Kidney capillary endothelial cell (primary cell): ENCODE data around the gene SLC44A5.
"Not testable (repeated sequence)": the region's sequence is repeated elsewhere in the genome, so short reads cannot be mapped to it uniquely, and the experiment has no call there.

ENCODE experiments used
- DNase-seq: peaks from one replicate; pipeline ENCODE4 v3.0.0-alpha.2; 2018; ENCODE audit warnings: low spot score

The SLC44A5 gene

DNA sequence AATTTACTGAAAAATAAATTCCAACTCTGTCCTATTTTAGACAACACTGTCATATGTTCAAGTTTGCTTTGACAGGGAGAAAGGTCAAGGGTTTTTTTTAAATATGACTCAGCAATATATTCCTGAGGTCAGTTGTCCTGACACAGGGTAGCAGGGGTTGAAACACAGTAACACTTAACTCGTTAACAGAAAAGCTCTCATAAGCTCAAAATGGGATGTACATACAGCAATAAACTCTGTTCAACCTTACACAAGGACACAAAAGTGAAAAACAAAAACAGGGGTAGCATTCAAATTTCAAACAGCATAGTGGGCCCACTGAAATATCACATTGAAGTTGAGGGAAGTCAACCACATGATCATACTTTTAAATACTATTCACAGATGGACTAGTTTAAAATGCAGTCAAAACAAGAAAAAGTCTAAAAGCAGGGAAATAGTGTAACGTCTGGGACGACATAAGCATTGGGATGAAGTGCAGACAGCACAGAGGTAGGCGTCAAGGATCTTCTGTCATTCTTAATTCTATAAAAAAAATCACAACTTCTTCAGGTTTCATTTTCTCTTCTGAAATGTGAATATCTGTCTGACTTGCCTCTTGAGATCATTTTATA lies 89.9 kb downstream of the SLC44A5 start:
- DNase-seq, result no peak

DNA sequence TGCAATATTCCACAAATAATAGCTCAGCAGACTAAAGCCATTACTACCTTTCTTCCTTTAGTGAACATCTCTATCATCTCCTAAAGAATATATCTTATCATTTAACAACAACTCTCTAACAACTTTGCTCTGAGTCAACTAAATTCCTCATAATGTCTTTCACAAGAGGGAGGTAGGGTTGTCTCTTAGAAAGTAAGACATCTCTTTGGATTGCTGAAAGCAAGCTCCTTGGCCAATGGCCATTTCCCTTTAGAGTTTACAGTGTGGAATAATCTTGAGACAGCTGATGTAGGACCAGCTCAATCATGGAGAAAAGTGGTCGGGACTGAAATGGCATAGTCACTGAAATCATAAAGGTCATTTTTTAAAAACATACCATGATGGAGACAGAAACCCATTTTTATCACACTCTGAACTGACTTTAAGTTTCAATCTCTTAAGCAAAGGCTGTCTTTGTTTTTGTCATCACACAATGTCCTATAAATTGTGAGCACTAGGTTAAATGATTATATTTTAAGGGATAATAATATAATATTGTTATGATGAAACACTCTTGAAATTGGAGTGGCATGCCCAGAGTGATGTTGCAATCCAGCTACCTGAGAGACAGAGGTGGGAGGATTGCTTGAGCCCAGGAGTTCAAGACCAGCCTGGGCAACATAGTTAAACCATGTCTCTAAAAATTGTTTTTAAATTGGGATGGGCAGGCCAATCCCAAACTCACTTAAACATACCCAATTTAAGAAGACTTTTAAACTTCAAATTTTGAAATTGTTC lies 91.1 kb downstream of the SLC44A5 start:
- no peak for DNase-seq

DNA sequence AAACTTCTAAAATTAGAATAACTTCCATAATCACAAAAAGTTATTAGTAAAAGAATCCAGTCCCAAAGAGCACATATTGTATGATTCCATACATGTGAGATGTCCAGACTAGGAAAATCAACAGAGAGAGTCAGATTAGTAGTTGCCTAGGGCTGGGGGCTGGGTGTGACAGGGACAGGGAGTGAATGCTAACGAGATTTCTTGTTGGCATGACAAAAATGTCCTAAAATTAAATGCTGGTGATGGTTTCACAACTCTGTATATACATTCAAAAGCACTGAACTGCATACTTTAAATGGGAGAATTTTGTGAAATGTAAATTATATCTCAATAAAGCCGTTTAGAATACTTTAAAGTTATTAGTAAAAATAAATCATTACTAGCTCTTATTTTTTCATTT lies 92.2 kb downstream of the SLC44A5 start:
- no peak for DNase-seq

DNA sequence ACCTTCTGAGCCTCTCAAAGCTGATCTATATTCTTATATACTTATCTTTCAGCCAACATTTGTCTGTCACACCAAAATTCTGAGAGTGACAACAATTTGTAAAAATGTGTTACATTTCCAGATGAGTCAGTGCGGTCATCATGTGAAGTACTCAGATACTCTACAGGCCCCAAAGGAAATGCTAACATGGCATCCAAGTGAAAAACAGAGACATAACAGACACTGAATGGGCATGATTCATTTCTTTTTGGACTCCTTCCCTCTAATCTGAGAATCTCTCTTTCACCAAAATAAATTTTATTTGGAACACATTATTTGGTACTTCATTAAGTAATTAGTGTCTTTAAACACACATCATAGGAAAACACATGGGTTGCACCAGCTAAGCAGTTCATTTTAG lies 96.6 kb downstream of the SLC44A5 start:
- no peak for DNase-seq

DNA sequence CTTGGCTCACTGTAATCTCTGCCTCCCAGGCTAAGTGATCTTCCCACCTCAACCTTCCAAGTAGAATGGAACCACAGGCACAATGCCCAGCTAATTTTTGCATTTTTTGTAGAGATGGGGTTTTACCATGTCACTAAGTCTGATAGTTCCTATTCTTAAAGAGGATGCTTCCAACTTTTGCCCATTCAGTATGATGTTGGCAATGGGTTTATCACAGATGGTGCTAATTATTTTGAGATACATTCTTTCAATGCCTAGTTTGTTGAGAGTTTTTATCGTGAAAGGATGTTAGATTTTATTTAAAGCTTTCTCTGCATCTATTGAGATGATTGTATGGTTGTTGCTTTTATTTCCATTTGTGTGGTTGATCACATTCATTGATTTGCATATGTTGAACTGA lies 103.9 kb downstream of the SLC44A5 start:
- DNase-seq, result no peak

DNA sequence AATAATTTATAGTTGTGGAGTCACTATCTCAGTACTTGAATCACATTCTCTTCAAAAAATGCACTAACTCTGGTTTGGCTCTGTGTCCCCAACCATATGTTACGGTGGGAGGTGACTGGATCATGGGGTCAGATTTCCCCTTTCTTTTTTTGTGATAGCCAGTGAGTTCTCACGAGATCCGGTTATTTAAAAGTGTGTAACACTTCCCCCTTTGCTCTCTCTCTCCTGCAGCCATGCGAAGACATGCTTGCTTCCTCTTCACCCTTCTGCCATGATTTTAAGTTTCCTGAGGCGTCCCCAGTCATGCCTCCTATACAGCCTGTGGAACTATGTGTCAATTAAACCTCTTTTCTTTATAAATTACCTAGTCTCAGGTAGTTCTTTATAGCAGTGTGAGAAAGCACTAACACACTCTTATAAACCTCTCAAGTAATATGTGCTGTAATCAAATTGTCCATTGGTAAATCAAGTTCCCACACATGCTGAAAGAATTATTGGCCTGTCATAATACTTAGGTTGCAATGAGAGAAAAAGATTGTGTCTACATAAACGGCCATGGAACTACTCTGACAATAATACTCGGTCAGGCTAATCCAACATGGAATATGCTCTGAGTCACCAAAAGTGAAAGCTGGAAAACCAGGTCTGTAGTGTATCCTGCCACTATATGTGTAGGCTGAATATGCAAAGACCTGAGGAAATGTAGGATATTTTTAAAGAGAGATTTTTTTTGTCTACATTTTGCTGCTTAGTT lies 107.5 kb downstream of the SLC44A5 start:
- DNase-seq, result no peak

DNA sequence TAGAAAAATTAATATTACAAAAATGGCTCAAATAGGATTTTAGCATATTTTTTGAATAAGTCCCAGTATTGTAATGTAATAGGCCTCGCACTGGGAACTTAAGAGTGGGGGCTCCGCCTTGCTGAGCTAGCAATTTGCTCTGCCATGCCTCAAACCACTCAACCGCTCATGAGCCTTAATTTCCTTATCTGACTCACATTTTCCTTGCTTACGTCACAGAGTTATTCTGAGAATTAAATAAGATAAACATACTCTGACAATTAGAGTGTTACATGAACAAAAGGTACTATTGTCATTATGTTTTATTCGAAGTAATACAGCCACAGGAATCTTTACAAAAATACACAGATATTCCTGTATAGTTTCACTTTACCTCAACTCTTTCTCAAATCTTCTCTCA lies 108.1 kb downstream of the SLC44A5 start:
- DNase-seq, result no peak

DNA sequence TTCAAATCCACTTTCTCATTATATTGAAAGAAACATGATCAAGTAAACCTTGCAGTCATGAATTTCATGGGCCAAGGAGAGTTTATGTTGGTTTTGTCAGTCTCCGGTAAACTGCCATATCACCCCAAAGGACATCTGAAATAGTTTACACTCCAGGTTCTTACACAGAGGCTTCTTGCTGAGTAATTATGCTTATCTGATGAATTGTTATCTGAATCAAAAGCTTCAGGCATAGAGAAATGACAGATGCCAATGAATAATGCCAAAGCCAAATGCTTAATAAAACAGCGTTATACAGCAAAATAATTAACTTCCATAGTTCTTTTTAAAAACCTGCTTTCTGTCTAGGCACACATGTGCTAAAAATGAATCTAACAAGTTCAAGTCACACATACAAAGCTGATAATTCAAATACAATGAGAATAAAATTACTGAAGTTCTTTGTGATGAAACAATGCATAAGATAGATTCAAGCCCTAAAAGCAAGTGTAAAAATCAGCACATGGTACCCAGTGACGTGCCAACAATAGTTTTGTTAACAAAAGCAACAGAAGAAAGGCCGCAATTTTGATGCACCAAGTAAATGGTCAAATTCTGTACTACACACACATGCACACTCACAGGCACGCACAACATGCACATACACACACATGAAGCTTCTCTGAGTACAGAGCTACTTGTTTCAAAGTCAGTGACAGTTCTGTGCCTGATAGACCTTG lies 109.2 kb downstream of the SLC44A5 start:
- DNase-seq, result no peak

DNA sequence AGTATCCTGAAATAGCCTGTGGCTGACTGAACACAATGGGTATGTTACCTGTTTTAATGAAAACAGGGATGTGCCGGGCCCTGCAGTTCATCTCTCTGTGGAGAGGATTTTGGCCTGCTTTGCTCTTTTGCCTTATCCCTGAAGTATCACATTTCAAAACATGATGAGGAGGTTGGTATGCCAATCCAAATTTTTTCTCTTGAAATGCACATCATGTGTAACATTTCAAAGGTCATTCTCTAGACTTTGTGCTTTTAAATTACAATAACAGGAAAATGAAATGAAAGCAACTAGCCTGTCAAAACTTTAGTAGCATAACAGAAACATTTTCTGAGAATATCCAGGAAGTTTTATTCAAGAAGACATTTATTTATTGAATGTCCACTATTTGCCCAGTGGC lies 118.9 kb downstream of the SLC44A5 start:
- DNase-seq, result no peak

DNA sequence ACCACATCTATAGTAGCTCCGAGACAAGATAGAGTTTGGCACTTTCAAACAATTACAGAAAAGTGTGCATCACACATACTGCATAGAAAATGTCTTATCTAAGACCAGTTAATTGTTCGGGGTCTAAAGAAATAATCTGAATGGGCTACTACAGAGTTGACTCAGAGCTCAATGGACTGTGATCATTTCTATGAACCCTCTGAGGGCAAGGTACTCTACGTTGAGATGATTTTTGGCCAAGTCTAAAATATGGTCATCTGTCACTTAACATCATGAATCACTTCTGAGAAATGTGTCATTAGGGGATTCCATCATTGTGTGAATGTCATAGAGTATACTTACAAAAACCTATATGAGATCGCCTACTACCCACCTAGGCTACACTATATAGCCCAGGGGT lies 123.5 kb downstream of the SLC44A5 start:
- DNase-seq, result no peak

DNA sequence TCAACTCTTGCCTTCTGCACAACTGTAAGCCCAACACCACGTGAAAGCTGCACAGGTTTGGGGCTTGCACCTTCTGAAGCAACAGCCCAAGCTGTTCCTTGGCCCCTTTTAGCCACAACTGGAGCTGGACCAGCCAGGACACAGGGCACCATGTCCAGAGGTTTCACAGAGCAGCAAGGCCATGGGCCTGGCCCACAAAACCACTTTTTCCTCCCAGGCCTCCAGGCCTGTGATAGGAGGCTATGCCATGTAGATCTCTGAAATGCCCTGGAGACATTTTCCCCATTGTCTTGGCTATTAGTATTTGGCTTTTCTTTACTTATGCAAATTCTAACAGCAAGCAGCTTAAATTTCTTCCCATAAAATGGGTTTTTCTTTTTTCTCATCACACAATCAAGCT lies 126.1 kb downstream of the SLC44A5 start:
- DNase-seq, result no peak

DNA sequence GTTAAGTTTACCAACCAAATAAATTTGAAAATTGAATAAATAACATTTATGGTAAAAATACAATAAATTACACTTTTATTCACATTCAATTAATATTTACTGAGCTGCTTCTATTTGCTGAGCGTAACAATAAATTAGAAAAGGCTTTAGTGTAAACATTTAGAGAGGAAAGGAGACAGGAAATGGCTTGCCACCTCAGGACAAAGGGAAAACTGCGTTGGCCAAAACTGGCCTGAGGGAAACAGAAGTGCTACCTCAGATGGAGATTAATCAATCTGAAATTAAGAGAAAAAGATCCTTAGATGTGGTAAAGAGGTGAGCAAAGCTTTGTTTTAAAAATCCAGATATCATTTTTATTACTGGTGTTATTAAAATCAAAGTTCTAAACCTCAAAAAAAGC lies 128.0 kb downstream of the SLC44A5 start:
- DNase-seq, result no peak

DNA sequence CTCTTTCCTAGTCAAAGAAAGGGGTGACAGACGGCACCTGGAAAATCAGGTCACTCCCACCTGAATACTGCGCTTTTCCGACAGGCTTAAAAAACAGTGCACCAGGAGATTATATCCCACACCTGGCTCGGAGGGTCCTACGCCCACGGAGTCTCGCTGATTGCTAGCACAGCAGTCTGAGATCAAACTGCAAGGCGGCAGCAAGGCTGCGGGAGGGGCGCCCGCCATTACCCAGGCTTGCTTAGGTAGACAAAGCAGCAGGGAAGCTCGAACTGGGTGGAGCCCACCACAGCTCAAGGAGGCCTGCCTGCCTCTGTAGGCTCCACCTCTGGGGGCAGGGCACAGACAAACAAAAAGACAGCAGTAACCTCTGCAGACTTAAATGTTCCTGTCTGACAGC lies 134.4 kb downstream of the SLC44A5 start:
- DNase-seq, result not testable (repeated sequence)

DNA sequence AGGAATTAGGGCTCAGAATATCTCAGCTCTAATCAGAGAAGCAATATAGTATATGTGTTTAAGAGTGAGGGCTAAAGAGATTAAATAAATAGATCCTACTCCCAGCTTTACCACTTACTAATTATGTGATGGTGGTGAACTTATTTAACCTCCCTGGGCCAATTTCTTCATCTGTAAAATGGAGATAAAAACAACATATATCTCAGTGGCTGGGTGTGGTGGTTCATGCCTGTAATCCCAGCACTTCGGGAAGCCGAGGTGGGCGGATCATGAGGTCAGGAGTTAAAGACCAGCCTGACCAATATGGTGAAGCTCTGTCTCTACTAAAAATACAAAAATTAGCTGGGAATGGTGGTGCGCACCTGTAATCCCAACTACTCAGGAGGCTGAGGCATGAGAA lies 135.2 kb downstream of the SLC44A5 start:
- DNase-seq, result no peak

DNA sequence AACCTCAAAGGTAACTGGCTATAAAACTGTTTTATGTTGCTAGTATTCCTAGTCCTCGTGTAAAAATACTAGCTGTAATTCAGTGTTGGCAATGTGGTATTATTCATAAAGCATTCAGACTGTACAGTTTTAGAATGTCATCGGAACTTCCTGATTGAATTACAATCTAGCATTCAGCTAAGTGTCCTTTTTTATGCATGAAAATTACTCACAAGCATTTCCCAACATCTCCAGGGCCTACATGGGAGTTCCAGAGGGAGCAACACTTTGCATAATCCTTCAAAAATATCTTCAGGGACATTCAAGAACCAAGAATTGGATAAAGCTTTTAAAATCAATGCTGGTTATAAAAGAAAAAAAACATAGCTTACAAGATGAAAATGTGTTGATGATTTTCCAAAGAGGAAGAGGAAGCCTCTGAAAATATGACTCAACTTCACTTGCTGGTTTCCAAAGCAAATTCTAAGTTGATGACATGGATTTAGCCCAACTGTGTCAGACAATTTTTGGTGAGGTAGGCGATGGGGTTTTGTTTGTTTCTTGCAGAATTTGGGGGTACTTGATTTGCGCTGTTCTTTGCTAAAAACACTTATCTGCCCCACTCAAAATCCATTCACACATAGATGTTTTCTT lies 137.8 kb downstream of the SLC44A5 start:
- DNase-seq, result peak; percentile 10

DNA sequence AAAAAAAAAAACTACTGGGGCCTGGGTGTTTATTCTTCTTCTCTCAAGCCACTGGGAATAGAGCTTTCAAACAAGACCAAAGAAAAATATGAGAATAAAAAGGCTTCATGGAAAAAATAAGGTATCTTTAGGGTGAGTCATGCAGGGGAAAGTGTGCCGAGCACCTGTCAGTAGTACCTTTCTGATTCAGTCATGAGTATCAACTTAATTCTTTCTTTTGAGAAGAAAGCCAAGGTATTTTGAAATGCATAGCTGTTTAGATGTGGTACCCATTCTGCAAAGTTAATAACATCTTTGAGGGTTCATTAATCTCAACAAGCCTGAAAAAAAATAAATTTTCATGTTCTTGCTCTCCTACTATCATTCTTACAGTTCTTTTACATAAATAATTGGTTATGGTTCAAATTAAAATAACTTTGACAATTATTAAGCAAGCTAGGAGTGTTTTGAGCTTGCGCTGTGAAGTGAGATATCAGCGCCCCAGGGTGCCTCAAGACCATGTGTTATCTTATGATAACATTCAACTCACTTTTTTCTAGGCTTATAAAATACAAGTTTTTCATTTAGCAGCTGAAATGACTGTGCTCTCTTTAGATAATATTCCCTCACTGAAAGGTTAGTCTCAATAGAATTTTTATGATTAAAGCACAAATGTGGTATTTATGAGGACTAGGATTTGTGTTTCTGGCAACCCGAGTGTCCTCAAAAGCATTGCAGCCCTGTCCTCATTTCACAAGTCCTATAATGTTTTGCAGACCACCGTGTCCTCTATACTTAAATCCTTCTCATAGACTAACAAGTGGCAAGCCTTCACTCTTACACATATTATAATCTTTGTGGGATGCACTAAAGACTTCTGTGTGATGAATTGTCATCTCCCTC lies 138.6 kb downstream of the SLC44A5 start:
- DNase-seq, result no peak

DNA sequence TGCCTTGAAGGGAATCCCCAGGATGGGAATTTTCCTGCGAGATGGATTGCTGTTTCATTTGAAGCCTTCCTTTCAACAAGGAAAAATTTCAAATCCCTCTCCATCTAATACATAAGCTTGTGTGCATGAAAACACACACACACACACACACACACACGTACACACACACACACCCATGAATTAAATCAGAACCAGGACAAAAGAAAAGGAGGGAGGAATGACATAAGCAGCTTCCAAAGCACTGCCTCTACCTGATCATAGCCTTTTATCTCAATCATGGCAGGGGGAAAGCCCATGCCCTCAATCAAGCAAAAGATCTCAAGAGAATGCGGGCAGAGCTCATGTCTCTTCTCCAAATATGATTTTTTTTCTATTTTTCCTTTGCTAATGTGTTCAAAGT lies 139.7 kb downstream of the SLC44A5 start:
- no peak for DNase-seq

DNA sequence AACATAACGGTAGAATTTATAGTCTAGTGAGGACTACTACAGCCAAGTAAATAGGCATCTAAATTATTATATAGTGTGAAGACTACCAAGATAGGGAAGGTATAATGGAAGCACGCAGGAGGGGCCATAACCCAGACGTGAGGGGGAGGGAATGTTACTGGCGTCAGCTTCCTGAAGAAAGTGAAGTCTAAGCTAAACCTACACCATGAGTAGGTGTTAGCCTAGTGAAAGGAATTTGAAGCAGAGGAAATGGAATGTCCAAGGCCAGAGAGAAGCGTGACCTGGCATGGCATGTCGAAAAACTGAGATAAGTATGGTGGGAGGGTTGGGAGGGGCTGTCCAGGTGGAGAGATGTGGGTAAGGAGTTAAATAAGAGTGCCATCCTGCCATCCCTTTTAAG lies 140.5 kb downstream of the SLC44A5 start:
- no peak for DNase-seq

DNA sequence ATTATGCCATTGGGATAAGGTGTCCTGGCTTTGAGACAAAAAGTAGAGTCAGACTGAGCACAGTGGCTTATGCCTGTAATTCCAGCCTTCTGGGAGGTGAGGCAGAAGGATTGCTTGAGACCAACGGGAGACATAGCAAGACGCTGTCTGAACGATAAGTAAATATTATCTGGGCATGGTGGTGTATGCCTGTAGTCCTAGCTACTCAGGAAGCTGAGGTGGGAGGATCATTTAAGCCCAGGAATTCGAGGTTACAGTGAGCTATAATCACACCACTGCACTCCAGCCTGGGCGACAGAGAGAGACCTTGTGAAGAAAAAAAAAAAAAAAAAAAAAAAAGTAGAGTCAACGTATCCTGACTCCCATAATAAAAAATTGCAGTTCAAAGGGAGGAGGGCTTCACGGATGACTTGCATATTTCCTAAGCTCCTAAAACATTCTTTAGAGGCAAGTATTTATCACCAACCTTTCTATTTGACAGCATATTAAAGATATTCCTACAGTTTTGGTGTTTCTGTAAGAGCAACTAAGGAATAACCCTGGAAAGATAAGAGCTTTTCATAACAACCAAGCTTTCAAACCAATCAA lies 141.2 kb downstream of the SLC44A5 start:
- no peak for DNase-seq

DNA sequence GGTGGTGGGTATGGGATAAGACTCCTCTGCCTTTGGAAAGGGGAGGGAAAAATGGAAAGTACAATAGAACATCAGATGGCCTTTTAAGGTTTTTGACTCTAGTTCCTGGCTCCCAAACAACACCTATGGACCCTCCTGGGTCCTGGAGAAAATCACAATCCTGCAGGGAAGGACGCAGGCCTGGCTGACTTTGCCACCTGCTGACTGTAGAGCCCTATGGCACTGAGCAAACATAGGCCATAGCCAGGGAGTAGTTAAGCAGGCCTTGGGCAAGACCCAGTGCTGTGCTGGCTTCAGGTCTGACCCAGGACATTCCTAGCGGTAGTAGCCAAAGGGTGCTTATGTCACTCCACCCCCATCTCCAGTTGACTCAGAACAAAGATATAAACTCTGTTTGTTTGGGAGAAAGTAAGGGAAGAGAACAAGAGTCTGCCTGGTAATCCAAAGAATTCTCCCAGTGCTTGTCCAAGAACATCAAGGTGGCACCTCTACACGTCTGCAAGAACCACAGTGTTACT lies 149.0 kb downstream of the SLC44A5 start:
- DNase-seq, result no peak
